NOMO-1 (cell line): Measurements from ENCODE around the gene CADM2.
"Not testable (repeated sequence)": the region's sequence is repeated elsewhere in the genome, so short reads cannot be mapped to it uniquely, and the experiment has no call there.

Source experiments
- DNase-seq, 2 experiments: peaks; one replicate each; lab custom pipeline; 2025; ENCODE audit not compliant: unreplicated experiment in 2 of 2; lab: John Stamatoyannopoulos, UW

The CADM2 gene

DNA sequence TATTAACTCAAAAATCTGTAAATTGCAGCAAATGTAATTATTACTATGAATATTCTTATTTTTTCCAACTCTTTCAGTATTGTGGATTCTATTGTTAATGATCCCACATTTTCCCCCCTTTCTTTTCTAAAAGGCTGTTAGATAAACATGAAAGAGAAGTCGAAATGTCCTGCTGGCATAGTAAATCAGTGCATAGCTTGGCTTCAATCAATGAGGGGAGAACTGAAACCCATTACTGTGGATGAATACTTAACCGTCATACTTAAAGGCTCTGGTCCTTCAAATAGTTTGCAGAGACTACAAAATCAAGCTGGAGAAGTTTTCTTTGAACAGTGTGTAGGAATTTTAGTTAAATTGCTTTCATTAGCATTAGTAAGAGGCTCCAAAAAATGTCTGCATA is 667.9 kb downstream of the CADM2 start:
- DNase-seq: no peak

DNA sequence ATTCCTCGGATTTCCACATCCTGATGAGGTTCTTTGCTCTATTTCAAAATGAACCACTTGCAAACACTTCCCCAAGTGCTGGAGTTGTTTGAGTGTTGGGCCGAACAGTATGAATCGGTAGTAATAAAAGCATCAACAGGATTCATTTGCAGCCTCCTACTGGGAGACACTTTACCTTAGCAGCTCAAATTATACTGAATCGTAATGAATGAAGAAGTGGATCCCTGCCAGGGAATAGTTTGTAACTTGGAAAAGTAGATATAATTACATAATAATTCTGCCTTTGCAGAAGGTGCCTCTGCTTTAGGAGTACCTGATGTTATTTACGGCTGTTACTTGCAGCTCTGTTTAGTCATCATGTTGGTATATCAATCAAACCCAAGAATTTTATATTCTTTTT is 669.1 kb downstream of the CADM2 start:
- no peak for DNase-seq

DNA sequence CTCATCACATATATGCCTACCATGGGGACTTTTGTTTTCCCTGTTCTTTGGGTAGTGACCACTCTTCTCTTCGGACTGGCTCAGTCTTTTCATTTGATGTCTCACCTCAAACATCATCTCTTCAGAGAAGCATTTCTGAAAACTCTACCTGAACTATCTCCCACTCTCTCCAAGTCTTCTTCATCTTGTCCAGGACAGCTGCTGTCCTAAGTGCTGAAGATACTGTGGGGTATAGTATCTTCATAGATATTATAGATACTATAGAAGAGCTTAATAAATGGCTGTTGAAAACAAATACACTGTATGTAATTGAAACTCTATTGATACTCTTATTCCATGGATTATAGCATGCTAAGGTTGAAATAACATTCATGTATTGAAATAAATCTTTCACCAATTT is 672.3 kb downstream of the CADM2 start:
- no peak for DNase-seq

DNA sequence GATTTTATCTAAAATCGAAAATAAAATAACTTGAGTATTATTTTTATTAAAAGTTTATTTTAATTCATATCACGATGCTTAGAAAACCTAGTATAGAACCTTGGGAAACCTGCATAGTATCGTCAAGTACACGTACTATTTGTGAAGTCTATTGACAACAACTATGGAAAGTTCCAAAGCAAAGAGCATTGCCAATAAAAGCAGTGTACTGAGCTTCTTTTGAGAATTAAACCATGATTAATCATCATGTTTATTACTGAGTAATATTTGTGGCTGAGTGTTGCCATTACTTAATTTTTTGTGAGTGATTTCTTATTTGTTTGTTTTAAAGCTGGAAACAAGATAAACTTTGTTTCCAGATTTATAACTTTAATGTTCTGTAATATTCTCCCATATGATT is 674.1 kb downstream of the CADM2 start:
- no peak for DNase-seq

DNA sequence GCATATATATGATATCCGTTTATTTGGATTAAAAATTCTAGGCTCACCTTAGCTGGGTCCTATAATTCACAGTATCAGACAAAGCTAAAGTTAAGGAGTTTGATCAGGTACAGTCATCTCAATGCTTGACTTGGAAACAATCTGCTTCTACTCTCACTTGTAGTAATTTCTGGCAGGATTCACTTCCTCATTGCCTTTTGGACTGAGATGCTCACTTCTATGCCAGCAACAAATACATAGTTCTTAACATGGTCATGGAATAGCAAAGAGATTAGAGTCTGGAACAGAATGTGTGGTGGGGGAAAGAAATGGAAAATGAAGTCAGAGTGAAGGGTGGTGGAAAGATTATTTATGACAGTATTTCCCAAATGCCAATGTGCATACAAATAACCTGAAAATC is 693.6 kb downstream of the CADM2 start:
- no peak for DNase-seq

DNA sequence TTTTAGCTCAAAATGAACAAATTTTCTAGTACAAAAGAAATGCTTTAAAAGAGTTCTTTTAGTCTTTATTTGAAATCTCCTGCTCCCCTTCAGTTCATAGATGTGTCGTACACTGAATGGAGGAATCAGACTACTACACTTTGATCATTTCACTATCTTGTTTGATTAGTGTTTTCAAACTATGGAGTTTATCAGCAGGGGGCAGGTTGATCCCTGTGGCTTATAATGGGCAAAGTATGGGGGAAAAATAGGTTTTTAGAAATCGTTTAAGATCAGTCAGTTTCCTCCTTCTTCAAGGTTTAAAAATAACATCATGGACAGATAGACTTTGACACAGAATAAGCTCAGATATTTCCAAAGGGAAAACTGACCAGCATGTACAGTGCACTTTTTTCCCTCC is 701.7 kb downstream of the CADM2 start:
- DNase-seq: no peak

DNA sequence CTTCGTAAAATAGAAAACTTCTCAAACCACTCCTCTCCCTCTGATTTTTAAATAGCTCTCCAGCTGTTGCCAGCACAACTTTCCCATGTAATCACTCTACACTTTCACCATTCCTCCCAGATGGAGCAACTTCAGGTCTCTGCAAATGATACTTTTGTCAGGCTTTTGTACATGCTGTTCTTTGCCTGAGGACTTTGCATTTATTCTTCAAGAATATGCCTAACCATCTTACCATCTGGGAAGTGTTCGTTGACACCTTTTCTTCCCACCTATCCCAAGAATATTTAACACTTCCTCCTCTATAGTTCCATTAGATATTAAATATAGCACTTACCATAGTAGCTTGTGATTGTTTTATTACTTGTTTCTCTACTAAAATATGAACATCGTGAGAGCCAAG is 703.7 kb downstream of the CADM2 start:
- DNase-seq: no peak

DNA sequence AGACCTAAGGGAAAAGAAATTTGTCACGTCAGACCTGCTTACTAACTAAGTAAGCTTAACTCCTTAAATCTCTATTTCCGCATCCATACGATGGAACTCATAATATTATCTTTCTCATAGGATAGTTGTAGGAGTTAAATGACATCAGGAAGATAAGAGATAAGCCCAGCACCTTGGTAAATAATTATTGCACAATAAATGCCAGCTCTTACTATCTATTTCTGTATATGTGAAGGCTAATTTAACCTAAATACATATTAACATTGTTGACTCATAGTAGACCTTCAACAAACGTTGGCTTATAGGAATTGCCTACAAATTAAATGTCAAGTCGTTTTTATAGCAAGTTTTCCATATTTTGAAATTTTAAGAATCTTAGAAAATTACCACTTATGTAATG is 709.0 kb downstream of the CADM2 start:
- DNase-seq: no peak

DNA sequence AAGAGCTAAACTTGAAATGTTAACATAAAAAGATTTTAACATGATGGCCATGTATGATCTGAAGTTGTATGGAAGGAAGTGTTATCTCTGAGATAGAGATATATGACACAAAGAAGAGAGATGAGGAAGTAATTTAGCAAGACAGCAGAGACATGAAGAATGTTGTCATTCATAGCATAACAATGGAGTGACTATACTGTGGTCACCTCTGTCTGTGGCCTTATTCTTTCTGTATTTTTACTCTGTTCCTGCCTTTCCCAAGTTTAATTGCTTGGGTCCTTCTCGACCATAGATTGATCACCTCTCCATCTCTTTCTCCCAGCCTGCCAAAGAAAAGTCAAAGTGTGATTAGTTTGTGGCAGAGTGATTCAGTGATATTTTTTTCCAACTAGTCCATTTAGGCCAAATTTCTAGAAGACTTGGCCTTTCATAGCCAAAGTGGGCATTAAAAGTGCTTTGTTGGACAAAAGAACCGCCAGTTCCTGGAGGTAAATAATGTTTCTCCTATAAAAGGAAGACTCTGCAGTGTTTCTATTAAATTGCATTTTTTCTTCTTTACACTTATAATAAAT is 711.9 kb downstream of the CADM2 start:
- DNase-seq: no peak

DNA sequence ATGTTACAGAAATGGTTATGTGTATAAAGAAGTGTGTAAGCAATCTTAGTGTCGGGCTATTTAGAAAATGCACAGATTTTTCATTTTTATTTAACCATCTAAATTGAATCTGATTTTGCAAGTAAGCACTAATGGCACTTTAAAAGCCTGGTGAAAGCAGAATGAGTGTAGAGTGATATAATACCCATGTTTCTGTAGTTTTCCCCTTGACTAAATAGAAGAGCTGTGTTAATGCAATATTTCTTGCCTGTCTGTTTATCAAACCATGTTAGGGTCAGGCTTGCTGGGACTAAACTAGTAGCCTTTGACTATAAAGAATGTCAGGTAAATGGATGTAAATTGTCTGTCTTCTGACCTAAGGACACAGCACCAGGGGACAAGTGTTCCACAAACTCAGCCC is 714.0 kb downstream of the CADM2 start:
- no peak for DNase-seq

DNA sequence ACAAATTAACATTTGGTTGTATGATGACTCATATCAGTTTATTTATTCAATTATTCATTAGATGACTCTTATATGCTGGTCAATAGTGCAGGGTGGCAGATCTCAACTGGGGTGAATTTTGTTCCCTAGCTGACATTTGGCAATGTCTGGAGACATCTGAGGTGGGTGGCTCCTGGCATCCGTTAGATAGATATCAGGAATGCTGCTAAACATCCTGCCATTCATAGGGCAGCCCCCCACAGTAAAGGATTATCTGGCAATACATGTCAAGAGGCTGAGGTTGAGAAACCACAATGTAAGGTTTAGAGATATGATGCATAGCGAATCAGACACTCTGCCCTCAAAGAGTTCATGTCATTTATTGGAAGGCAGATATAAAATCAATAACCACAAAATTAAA is 719.9 kb downstream of the CADM2 start:
- DNase-seq: no peak

DNA sequence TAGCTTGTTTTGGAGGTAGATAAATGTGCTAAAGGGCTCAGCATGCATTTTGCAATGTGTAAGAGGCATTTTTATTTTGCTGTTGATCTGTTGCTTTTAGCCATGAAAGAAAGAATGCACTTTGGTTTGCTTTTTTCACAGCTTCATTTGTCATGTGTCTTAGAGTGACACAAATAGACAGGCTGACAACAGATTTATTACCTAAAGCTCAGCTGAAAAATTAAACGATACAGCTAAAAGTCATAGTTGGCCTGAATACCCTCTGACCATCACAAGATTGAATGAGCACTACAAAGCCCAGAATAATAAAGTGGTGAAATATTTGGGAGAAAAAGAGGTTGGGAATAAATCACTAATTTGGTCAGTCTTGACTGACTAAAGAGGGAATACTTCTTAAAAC is 723.1 kb downstream of the CADM2 start:
- DNase-seq: no peak

DNA sequence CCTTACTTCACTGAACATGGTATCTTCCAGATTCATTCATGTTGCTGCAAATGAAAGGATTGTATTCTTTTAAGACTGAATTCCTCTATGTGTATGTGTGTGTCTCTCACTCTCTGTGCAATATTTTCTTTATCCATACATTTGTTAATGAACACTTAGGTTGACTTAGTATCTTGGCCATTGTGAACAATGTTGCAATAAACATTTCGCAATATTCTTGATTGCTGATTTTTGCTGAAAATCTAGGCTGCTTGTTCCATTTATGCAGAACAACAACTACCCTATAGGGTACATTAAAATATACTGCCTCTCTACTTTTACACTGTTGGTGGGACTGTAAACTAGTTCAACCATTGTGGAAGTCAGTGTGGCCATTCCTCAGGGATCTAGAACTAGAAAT is 732.4 kb downstream of the CADM2 start:
- DNase-seq: no peak

DNA sequence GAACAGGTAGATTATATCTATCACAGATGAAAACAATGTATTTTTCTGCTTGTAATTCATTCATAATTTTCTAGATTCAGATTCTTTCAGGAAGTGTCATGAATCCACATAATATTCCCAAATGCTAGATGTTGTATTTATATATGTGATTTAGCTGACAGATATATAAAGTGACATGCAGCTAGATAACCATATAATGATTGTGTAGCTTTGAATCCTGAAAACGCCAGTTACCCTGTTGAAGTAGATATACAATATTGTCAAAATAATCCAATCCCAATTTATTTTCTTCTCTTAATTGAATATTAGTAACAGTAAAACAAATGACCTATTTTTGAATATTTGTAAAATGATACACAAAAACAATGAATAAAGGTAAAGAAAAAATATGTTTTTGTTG is 738.4 kb downstream of the CADM2 start:
- no peak for DNase-seq

DNA sequence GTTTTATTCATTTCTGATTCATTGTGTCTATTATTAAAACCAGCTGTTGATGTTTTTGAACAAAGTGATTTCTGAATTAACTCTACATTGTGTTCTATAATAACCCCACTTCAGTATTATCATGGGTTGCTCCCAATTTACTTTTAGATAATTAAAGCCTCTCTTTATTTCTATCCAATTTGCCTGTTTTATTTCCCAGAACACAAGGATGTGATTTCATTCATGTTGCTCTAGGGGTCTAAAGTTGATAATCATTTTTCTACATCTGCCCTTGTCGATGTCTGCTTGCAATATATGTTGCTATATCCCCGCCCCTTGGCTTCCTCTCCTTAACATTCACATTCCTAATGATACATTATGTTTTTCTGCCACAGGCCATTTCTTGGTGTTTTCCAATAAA is 747.3 kb downstream of the CADM2 start:
- DNase-seq: no peak

DNA sequence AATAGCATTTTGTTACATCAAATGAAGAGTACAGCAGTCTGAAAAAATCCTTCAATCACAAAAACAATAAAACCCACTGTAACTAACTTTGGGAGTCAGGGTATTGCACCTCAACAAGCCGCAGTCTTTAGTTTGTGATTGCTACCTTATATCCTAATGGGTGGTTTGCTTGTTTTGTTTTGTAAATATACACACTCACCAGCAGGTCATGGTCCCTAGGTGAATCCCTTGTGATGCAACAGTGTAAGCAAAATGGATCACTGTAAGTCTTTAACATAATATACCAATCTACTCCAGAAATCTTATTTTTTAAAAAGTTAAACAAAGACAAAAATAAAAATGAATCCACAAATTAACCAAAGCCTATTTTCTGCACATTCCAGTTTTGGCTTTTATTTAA is 749.5 kb downstream of the CADM2 start:
- not testable (repeated sequence) for DNase-seq

DNA sequence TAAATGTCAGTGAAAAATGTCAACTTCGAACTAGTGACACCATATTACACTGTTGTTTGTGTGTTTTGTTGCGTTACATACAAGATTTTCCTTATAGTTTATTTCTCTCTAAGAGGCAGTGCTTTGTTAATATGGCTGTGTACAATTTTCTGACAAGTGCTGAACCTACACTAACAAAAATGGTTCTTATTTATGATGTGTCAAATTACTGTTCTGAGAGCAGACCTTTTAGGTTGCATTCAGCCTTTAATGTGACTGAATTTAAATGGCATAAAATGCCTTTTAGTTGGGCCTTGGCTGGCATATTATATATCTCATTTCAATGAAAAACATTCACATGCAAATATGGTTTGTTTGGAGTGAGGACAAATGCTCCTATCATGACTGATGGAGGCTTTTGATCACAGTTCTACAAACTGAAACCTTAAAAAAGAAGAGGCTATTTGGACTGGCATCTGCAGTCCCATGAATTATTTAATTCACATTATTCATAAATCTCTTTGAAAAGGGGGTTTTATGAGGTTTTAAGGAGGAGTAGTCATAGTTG is 750.6 kb downstream of the CADM2 start:
- DNase-seq: no peak

DNA sequence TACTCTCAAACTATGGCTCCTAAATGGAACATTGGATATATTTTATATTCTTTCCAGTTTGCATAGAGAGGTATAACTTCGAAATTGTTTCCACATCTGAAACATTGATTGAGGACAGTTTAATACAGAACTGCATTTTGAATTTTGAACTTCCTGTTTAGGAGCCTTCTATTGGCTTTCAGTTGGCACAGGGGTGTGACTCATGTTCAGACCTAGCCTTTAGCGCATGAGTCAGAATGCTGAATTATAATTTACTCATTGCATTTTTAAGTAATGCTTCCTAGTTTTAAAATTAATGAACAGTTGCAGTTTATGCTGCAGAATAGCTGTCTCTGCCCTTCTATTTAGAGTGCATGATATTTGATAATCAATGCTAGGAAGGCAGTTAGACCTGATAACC is 751.7 kb downstream of the CADM2 start:
- DNase-seq: no peak

DNA sequence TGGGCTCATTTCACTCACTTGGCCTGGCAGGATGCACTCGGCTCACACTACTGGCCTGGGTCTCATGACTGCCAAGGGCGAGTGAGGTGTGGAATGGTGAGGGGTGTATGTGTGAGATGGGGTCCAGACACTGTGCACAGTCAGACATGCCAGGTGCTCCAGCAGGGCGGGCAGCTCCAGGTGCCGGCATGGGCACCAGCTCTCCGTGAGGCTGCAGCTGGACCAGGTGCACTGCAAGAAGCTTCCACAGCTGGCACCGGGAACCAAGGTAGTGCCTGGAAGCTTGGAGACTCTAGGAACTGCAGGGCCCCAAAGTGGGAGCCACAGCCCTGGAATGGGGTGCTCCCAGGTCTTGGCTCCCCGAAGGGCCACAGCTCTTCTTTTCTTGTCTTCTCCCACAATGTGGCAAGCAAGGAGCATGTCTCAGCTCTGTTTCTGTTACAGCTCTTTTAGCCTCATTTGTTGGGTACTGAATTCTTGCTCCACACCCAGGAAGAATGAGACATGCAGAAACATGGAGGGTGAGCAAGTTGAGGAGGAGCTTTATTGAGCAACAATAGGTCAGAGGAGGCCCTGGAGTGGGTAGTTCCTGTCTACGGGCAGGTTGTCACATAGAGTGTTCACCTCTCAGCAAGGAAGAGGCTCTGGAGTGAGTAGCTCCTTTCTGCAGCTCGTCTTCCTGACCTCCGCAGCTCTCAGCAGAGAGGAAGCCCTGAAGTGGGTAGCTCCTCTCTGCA is 762.8 kb downstream of the CADM2 start:
- no peak for DNase-seq

DNA sequence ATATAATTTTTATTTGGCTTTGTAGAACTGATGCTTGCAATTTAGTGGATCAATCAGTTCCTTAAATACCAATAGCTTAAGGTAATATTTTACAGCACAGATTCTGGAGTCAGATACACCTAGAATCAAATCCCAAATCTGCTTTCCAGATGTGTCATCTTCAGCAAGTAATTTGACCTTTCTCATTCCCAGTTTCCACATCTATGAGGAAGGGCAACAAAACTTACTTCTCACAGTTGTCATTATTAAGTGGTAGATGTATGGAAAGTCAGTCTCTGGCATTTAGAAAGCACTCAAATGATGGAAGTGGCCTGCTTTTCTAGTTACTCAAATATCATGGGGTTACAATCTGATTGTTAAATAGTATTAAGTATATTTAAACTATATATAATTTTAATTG is 767.0 kb downstream of the CADM2 start:
- DNase-seq: no peak

DNA sequence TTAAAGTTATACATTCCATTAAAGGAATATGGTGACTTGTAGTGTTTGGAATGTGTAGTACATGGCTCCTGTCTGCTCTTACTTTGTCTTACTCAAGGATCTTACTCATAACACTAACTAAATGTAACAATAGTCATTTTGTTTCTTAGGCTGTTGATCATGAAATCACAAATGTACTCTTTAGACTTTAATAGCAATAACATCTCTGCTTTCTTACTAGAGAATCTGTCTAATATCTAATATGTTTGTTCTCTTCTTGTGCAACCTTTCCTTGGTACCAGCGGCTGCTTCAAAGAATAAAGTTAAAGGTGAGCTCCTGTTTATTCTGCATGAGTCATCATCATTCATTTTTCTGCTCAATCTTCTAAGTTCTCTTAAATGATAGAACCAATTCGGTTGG is 767.5 kb downstream of the CADM2 start:
- no peak for DNase-seq

DNA sequence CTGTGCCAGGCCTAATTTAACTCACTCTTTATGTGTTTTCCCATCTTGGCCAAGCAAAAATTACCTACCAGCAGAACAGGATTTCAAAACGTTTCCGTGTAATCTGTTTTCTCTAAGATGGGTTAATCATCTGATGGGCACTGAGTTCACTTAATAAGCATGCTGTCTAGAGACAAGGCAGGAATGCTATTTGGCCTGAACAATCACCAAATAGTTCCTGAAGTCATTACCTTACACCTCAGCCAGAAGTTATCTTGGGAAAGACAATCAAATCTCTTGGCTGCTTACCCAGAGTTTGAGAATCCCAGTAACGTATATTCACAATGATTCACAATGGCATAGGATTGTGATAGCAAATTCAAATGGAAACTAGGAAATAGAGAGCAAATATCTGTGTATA is 779.1 kb downstream of the CADM2 start:
- no peak for DNase-seq

DNA sequence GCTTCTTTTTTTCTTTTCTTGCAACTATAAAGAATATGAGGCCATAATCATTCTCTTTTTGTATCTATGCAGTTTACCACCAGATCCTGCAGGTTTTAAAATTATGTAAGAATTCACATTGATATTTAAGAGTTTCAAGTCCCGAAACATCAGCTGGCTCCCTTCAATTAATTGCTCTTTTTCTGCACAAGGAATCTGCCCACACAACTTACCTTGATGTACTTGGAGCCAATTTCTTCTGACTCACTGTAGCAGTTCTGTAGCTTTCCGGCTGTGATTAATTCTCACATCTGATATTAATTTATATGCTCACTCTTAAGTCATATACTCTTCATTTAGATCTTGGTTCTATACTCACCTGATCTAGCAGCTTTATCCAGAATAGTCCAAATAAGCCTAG is 781.8 kb downstream of the CADM2 start:
- DNase-seq: no peak
